GM10266 (cell line): ENCODE results near the gene ENAH.
"Not testable (repeated sequence)": the region's sequence is repeated elsewhere in the genome, so short reads cannot be mapped to it uniquely, and the experiment has no call there.

ENCODE experiments used
- DNase-seq: peaks from one replicate; pipeline ENCODE4 v3.0.0; 2012; ENCODE audit errors: extremely low spot score
- CTCF ChIP-seq: IDR thresholded peaks from 2 replicates; pipeline ENCODE4 v1.5.1; 2012; ENCODE audit warnings: mild to moderate bottlenecking, low read depth; ENCODE audit not compliant: control insufficient read depth, insufficient read depth; ENCODE audit errors: missing control alignments

The ENAH gene

GRCh38 chr1:225626698-225627097, 26.2 kb downstream of the ENAH start:
- TF ChIP-seq CTCF, result no peak
- DNase-seq, result no peak

- DNase-seq, result no peak
- no peak for TF ChIP-seq CTCF
Measured at GRCh38 chr1:225617956-225618355, 35.0 kb downstream of the ENAH start.

- TF ChIP-seq CTCF, result no peak
- DNase-seq, result no peak
Measured at GRCh38 chr1:225617479-225617878, 35.4 kb downstream of the ENAH start.

GRCh38 chr1:225615403-225615790, 37.5 kb downstream of the ENAH start:
- DNase-seq, result not testable (repeated sequence)

- no peak for TF ChIP-seq CTCF
- DNase-seq, result no peak
Measured at GRCh38 chr1:225613006-225613405, 39.9 kb downstream of the ENAH start.

- no peak for TF ChIP-seq CTCF
- no peak for DNase-seq
Measured at GRCh38 chr1:225612287-225612686, 40.6 kb downstream of the ENAH start.

- DNase-seq, result no peak
- TF ChIP-seq CTCF, result no peak
Measured at GRCh38 chr1:225611537-225612223, 41.2 kb downstream of the ENAH start.

GRCh38 chr1:225610539-225610938, 42.4 kb downstream of the ENAH start:
- DNase-seq, result no peak
- no peak for TF ChIP-seq CTCF
